ENCODE data around the gene SAA4.
"Not testable (repeated sequence)": the region's sequence is repeated elsewhere in the genome, so short reads cannot be mapped to it uniquely, and the experiment has no call there.

The SAA4 gene

DNA sequence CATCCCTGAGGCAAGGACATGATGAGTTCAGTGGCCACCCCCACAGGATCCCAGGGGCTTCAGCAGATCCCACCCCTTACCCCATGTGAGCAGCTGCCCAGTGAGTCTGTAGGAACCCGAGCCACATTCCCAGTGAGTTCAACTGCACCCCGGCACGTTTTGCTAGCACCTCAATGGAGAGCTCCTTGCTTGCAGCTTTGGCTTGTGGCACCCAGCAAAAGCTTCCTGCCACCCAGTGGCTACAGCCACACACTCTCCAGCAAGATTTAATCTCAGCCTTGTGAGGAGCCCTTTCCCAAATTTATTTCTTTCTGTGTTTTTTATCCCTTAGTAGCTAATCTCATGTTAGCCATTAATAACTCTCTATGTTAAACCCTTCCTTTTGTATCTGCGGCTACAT lies 33.5 kb upstream of the SAA4 start:
- no peak overlapping the region for H3K4me3 ChIP-seq (ENCODE audit: low read depth, low read length)
- DNase-seq (ENCODE audit: low read depth), result no peak
- in situ Hi-C loops (cut with HindIII; ENCODE audit: low sequenced_read_pairs), result no loop called here
- TF ChIP-seq, protein P1, sequence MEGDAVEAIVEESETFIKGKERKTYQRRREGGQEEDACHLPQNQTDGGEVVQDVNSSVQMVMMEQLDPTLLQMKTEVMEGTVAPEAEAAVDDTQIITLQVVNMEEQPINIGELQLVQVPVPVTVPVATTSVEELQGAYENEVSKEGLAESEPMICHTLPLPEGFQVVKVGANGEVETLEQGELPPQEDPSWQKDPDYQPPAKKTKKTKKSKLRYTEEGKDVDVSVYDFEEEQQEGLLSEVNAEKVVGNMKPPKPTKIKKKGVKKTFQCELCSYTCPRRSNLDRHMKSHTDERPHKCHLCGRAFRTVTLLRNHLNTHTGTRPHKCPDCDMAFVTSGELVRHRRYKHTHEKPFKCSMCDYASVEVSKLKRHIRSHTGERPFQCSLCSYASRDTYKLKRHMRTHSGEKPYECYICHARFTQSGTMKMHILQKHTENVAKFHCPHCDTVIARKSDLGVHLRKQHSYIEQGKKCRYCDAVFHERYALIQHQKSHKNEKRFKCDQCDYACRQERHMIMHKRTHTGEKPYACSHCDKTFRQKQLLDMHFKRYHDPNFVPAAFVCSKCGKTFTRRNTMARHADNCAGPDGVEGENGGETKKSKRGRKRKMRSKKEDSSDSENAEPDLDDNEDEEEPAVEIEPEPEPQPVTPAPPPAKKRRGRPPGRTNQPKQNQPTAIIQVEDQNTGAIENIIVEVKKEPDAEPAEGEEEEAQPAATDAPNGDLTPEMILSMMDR (IDR thresholded peaks at IDR 0.05; ENCODE audit: low read depth, low read length, missing control alignments), result no peak

DNA sequence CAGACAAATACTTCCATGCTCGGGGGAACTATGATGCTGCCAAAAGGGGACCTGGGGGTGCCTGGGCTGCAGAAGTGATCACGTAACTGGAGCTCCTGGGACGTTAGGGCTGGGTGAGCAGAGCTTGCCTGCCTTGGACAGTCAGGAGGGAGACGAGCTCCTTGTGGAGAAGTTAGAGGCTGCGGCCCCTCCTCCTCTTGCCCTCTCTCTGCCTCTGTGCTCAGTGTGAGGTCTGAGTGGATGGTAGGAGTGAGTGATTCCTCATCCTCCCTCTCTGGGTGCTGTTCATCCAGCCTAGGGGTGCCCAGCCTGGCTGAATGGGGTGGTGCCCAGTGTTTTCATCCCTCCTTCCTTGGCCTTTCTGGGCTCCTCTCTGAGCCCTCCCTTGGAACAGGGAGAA lies 32.6 kb upstream of the SAA4 start:
- H3K4me3 ChIP-seq (ENCODE audit: low read depth, low read length); DNase-seq (ENCODE audit: low read depth); in situ Hi-C loops (cut with HindIII; ENCODE audit: low sequenced_read_pairs): not testable (repeated sequence)

DNA sequence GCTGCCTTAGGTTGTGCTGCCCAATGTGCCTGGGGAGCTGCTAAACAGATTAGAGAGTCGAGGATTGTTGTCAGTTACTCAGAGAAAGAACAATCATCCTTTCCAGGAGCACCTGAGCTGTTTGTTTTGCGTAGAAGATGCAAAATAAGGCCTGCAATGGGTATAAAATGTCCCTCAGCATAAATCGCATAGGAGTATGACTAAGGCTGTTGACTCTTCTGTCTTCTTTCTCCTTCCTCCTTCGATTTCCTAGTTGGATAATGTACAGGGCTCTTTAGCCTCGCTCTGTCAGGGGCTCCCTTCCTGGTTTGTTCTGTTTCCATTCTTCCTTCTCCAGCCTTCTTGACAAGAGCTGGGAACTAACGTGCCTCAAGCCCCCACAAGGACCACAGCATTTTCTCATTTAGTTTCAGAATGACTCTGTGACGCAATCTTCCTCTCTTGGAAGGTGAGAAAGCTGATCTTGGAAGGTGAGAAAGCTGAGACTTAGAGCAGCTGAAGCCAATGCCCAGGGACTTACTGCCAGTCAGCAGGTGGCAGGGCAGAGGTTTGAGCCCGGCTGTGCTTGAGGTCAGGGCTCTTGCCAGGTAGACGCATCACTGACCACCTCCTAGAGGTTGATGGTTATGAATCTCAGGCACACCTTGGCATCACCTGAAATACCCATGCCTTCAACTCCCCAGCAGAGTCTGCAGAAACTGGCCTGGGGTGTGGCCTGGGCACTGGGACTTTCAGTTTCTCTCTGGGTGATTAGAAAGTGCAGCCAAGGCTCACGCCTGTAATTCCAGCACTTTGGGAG lies 30.9 kb upstream of the SAA4 start:
- H3K4me3 ChIP-seq (ENCODE audit: low read depth, low read length); in situ Hi-C loops (cut with HindIII; ENCODE audit: low sequenced_read_pairs); DNase-seq (ENCODE audit: low read depth): not testable (repeated sequence)

DNA sequence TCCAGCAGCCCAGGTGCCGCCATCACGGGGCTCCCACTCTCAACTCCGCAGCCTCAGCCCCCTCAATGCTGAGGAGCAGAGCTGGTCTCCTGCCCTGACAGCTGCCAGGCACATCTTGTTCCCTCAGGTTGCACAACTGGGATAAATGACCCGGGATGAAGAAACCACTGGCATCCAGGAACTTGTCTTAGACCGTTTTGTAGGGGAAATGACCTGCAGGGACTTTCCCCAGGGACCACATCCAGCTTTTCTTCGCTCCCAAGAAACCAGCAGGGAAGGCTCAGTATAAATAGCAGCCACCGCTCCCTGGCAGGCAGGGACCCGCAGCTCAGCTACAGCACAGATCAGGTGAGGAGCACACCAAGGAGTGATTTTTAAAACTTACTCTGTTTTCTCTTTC lies 29.3 kb upstream of the SAA4 start, which contains the start of gene SAA1:
Gene SAA1, plus strand, starts transcription at position 316 of the 400 bp plus-strand sequence. CDS start 624 bp downstream, outside the sequence.
- in situ Hi-C loops (cut with HindIII; ENCODE audit: low sequenced_read_pairs), result no loop called here
- H3K4me3 ChIP-seq (ENCODE audit: low read depth, low read length), result no peak within 1 kb of the TSS
- no peak for DNase-seq (ENCODE audit: low read depth)
- TF ChIP-seq, protein P1 (IDR thresholded peaks at IDR 0.05; ENCODE audit: low read depth, low read length, missing control alignments), result no peak

DNA sequence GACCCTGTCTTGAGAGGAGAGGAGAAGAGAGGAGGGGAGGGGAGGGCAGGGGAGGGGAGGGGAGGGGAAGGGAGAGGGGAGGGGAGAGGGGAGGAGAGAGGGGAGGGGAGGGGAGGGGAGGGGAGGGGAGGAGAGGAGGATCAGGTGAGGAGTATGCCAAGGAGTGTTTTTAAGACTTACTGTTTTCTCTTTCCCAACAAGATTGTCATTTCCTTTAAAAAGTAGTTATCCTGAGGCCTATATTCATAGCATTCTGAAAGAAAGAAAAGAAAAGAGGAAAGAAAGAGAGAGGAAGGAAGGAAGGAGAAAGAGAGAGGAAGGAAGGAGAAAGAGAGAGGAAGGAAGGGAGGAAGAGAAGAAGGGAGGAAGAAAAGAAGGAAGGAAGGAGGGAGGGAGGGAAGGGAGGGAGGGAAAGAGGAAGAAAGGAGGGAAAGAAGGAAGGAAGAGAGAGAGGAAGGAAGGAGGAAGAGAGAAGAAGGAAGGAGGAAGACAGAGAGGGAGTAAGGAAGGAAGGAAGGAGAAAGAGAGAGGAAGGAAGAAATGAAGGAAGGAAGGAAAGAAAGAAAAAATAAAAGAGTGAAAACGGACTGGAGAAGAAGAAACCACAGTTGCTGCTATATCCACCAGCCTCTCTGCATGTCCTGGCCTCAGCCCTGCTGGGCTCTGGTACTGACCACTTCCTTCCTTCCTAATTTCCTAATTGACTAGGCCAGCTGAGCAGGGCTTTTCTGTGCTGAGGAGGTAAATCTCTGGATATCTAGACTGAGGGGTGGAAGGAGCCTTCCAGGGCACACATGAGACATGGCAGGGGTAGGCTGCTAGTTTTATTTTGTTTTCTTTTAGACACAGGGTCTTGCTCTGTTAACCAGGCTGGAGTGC lies 28.3 kb upstream of the SAA4 start:
- DNase-seq (ENCODE audit: low read depth), result no peak
- TF ChIP-seq, protein P1 (IDR thresholded peaks at IDR 0.05; ENCODE audit: low read depth, low read length, missing control alignments), result no peak
- no peak overlapping the region for H3K4me3 ChIP-seq (ENCODE audit: low read depth, low read length)
- in situ Hi-C loops (cut with HindIII; ENCODE audit: low sequenced_read_pairs), result no loop called here

DNA sequence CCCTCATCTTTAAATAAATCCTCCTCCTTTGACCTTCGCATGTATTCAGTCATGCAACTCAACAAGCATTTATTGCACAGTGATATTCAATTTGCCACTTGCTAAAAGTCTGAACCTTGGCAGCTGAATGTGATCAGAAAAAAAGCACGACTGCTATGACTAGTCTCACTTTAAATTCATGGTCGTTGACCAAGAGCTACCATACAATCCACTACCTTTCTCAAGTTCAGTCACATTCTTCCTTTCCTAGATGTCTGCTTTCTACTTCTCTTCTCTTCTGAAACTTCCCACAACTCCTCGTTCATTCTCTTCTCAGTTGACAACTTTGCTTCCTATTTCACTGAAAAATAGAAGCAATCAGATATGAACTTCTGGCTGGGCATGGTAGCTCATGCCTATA lies 27.4 kb upstream of the SAA4 start:
- TF ChIP-seq, protein P1 (IDR thresholded peaks at IDR 0.05; ENCODE audit: low read depth, low read length, missing control alignments), result no peak
- no peak for DNase-seq (ENCODE audit: low read depth)
- in situ Hi-C loops (cut with HindIII; ENCODE audit: low sequenced_read_pairs), result no loop called here
- H3K4me3 ChIP-seq (ENCODE audit: low read depth, low read length), result no peak overlapping the region

DNA sequence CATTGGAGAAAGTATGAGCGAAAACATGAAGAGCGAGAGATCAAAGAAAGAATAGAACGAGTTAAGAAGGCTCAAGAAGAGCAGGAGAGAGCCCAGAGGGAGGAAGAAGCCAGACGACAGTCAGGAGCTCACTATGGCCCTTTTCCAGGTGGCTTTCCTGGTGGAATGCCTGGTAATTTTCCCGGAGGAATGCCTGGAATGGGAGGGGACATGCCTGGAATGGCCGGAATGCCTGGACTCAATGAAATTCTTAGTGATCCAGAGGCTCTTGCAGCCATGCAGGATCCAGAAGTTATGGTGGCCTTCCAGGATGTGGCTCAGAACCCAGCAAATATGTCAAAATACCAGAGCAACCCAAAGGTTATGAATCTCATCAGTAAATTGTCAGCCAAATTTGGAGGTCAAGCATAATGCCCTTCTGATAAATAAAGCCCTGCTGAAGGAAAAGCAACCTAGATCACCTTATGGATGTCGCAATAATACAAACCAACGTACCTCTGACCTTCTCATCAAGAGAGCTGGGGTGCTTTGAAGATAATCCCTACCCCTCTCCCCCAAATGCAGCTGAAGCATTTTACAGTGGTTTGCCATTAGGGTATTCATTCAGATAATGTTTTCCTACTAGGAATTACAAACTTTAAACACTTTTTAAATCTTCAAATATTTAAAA lies 26.2 kb upstream of the SAA4 start:
- H3K4me3 ChIP-seq (ENCODE audit: low read depth, low read length); in situ Hi-C loops (cut with HindIII; ENCODE audit: low sequenced_read_pairs); DNase-seq (ENCODE audit: low read depth): not testable (repeated sequence)

Data from astrocyte of the cerebellum (primary cell).